Right hindlimb (tissue), 1 donor: ENCODE data around the gene IFNL3.

Experiments
- DNase-seq: peaks from one replicate; pipeline ENCODE4 v3.0.0-alpha.2; 2018

The IFNL3 gene

GRCh38 chr19:39212375-39212742 is 32.4 kb downstream of the IFNL3 start:
- DNase-seq: no peak

DNA sequence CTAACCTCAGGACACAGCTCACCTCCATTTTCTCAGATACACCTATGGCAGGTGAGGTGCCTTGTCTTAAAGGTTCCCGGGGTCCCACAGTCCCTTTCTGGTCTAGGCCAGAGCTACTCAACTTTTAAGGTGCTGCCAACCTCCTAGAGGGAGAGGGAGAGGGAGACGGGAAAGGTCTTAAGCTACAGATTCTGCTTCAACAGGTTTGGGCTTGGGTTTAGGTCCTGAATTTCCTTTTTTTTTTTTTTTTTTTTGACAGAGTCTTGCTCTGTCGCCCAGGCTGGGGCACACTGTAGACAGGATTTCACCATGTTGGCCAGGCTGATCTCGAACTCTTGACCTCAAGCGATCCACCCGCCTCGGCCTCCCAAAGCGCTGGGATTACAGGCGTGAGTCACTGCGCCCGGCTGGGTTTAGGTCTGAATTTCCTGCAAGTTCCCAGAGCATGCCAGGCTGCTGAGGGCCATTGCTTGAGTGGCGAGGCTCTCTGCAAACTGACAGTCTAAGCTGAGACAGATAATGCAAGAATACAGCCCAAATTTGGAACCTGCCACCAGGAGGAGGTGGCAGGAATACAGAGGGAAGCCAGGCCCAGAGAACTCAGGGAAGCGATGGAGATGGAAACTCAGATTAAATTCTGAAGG is 33.0 kb downstream of the IFNL3 start:
- DNase-seq: no peak

DNA sequence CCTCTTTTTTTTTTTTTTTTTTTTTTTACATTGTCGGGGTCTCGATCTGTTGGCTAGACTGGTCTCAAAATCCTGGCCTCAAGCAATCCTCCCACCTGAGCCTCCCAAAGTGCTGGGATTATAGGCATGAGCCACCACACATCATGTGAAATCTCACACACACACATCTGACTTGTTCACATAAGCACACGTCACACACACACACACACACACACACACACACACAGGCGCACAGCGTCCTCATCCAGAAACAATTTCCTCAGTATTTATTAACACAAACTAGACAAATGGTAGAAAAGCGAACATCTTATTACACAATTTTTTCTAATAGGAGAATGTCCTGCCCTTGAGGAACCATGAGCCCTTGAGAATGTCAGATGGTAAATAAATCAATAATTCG is 35.6 kb downstream of the IFNL3 start:
- DNase-seq: no peak

DNA sequence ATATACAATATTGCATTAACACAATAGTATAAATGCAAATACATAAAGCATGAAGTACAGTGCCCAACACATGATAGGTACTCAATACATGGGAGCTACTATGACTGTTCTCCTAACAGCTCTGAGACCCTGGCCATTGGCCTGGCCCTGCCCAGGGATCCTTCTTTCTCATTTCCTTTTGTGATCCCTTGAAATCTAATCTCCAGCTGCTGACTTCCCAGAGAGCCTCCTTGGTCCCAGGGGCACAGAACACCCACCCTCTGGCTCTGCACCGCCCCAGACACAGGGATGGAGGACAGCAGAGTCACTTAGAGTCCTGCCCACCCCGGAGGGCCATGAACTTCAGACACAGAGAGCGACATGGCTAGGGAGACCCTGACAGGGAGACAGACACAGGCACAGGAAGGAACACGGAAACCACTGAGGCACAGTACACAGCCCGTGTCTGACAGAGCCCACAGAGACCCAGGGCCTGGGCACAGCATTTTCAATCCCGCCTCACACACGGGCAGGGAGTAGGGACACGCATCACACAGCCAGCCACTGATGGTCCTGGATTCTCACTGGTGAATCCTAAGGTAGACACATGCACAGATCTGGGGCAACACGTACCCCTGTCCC is 36.5 kb downstream of the IFNL3 start:
- no peak for DNase-seq

- DNase-seq: no peak
These were observed 37.4 kb downstream of the IFNL3 start for GRCh38 chr19:39207293-39207836.

- DNase-seq: no peak
These were observed 38.7 kb downstream of the IFNL3 start for GRCh38 chr19:39206122-39206521.

GRCh38 chr19:39205449-39205764 is 39.4 kb downstream of the IFNL3 start:
- no peak for DNase-seq

- no peak for DNase-seq
These were observed 41.1 kb downstream of the IFNL3 start, which contains the start of gene SYCN for GRCh38 chr19:39203372-39204341. SYCN (minus strand) TSS chr19:39204263; CDS start chr19:39204254, 9 bp downstream.

DNA sequence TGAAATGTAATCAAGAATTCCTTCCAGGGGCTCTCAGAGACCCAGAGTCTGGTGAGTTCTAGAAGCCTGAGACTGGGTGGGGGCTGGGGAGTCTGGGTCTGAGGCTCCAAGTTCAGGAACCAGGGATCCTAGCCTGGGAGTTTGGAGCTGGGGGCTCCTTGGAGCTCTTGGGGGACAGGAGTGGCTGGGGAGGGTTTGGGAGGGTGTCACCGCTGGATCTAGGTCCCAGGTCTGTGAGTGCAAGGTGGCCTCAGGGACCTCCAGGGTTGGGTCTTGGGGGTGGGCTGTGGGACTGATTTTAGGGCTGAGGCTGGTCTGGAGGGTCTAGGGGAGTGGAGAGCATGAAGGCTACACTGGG is 41.8 kb downstream of the IFNL3 start:
- no peak for DNase-seq

DNA sequence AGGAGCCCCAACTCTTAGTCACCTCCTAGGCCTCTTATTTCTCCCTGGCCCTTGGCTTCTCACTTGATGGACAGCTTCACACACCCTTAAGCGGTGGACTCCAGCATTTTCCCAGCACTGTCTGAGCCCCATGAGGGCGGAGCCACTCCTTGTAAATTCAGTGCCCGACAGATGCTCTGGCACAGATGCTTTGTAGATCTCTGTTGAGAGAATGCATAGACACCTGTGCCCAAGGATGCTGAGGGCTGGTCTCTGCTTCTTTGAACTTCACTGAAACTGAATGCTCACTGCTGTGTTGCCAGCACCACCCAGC is 44.0 kb downstream of the IFNL3 start:
- no peak for DNase-seq

DNA sequence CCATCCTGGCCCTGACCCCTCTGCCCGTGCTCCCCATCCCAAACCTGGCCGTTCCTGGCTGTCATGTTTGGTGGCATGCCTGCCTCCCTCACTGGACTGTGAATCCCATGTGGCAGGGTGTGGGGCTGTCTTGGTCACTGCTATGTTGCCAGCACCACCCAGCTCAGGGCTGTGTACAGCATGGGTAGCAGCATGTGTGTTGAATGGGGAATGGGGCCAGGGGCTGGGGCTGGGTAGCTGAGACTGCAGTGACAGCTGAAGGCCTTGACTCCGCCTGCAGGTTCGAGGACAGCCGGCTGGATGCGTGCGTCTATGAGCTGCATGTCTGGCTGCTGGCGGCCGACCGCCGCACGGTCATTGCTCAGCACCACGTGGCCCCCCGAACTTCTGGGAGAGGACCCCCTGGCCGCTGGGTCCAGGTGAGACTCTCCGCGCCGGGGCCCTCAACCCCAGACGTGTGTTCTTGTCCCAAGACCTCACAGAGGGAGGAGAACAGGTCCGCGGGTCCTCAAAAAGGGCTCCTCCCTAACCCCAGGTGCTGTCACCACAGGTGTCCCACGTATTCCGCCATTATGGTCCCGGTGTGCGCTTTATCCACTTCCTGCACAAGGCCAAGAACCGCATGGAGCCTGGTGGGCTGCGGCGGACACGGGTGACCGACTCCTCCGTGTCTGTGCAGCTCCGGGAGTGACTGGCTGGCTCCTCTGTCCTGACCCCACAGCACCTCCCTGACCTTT is 44.6 kb downstream of the IFNL3 start:
- no peak for DNase-seq

DNA sequence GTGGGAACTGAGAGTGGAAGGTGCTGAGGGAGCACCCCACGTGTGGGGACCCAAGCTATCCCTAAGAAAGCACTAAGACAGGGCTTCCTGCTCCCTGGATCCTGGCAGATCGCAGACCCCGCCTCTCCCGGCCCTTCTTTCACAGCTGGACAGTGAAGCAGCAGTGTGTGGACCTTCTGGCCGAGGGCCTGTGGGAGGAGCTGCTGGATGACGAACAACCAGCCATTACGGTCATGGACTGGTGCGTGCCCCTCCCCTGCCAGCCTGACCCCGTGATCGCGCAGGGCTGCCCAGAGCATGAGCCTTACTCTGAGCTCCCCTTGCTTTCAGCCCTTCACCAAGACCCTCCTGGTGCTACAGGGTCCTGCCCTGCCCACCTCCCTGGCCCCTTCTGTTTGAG is 45.8 kb downstream of the IFNL3 start:
- peak; percentile 61 for DNase-seq

- DNase-seq: no peak
These were observed 47.0 kb downstream of the IFNL3 start for GRCh38 chr19:39197808-39198207.

DNA sequence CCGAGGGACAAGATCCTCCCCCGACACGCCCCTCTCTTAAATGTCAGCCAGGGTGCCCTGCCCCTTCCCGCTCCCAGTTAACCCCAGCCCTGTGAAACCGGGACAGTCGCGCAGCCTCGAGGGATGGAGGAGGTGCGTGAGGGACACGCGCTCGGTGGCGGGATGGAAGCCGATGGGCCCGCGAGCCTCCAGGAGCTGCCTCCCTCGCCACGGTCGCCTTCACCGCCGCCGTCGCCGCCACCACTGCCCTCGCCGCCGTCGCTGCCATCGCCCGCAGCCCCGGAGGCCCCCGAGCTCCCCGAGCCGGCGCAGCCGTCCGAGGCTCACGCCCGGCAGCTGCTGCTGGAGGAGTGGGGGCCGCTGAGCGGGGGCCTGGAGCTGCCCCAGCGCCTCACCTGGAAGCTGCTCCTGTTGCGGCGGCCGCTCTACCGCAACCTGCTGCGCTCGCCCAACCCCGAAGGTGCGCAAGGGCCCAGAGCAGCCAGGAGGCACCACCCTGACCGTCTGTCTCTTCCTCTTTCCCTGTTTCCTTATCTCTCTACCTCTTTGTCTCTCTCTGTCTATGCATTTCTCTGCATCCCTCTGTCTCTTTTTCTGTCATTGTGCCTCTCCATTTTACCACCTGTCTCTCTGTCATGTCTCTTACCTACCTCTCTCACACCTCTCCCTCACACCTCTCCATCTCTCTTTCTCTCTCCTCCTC is 47.8 kb downstream of the IFNL3 start, which contains the start of gene NCCRP1:
TSS of gene NCCRP1 (plus strand) at position 105 of the 703 bp plus-strand sequence. CDS start at position 124, 19 bp downstream.
- DNase-seq: no peak

GRCh38 chr19:39196320-39196719 is 48.5 kb downstream of the IFNL3 start:
- no peak for DNase-seq

- no peak for DNase-seq
These were observed 49.1 kb downstream of the IFNL3 start for GRCh38 chr19:39195755-39196154.

GRCh38 chr19:39194832-39195542 is 49.8 kb downstream of the IFNL3 start:
- no peak for DNase-seq

- no peak for DNase-seq
These were observed 51.0 kb downstream of the IFNL3 start for GRCh38 chr19:39193803-39194202.
